Left lung (tissue), 10 donors: ENCODE measurements around the gene PEX26. TPM values are rescaled to one million over a fixed set of nuclear protein-coding genes. Genes with fewer than 3 reads are reported as not detected.

Experiments used
- ATAC-seq: fragments of 200-7000 bp; cut with Tn5 transposase; one replicate; pipeline ENCODE4 v1.9.1; 2020; ENCODE audit warnings: moderate library complexity
- DNase-seq, 4 donors: peaks; one replicate each; pipeline ENCODE4 v3.0.0-alpha.2; 2013 to 2020
- H3K27ac ChIP-seq, 2 donors: fragments of 200-600 bp; sonication (generic) in 1 of 2; one replicate each; pipeline versions ENCODE4 v1.5.0 to v1.8.0; 2020 to 2021
- H3K27me3 ChIP-seq, 2 donors: fragments of 200-600 bp; sonication (generic) in 1 of 2; one replicate each; pipeline versions ENCODE4 v1.5.0 to v1.8.0; 2020 to 2021
- H3K36me3 ChIP-seq, 2 donors: fragments of 200-600 bp; sonication (generic) in 1 of 2; one replicate each; pipeline versions ENCODE4 v1.5.0 to v1.8.0; 2020 to 2021
- H3K4me1 ChIP-seq, 2 donors: fragments of 200-600 bp; one replicate each; pipeline ENCODE4 v1.8.0; 2021
- H3K4me3 ChIP-seq, 2 donors: fragments of 200-600 bp; sonication (generic) in 1 of 2; one replicate each; pipeline versions ENCODE4 v1.5.0 to v1.8.0; 2020 to 2021; ENCODE audit warnings: mild to moderate bottlenecking in 1 of 2
- H3K9me3 ChIP-seq, 2 donors: fragments of 200-600 bp; sonication (generic) in 1 of 2; one replicate each; pipeline versions ENCODE4 v1.5.0 to v1.8.0; 2020 to 2021
- CTCF ChIP-seq, 2 donors: fragments of 200-600 bp; sonication (generic) in 1 of 2; IDR thresholded peaks; one replicate each; pipeline versions ENCODE4 v1.5.0 to v1.8.0; 2021; ENCODE audit warnings: antibody characterized with exemption in 2 of 2
- intact Hi-C, 2 donors: fragments of 100-400 bp; cut with DNase I; formaldehyde crosslinking; loops; one replicate each; pipeline versions ENCODE4 v1.11.2 to v1.14.2; 2022
- polyA plus RNA-seq, 6 donors: library from polyadenylated mRNA; unstranded; fragments of 120-200 nt; gene quantifications; one replicate each; pipeline ENCODE4 v1.2.1, GENCODE V29; 2013; ENCODE audit not compliant: insufficient read length in 6 of 6
- total RNA-seq, 2 donors: library from RNA; stranded (reverse); fragmentation: NEBNext Ultra II Directional; extraction: Animal tissue kit (Norgen Biotek cat#: 25700); gene quantifications; one replicate each; pipeline ENCODE4 v1.2.1, GENCODE V29; 2021
- donor health status: DM: no; HTN: yes; CAD: no.
- donor health status: DM: no; HTN: no; CAD: no.

The PEX26 gene
- total and polyA plus RNA-seq, 8 donors, result 21.8 to 39.4 (median 26.8) TPM

DNA sequence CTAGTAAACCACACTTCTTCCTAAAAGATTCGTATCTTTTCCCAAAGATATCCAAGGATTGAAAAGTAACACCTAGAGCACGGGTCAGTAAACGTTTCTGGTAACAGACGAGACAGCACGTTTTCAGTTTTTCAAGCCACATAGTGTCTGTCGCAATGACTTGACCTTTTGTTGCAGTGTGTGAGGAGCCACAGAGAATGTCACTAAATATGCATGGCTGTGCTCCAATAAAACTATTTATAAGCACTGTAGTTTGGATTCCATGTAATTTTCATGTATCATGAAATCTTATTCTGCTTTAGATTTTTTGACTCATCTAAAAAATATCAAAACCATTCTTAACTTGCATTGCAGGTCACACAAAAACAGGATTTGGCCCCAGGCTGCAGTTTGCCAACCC lies 35.1 kb upstream of the PEX26 start:
- intact Hi-C loops, result no loop called here
- TF ChIP-seq CTCF (IDR thresholded peaks at IDR 0.05), result no peak
- Histone ChIP-seq H3K4me3 (no peak overlapping the region), H3K27ac (no peak overlapping the region), H3K9me3 (no peaks in the 10 kb centered on the region), H3K4me1 (no peaks in the 10 kb centered on the region), H3K27me3 (no peaks in the 10 kb centered on the region), H3K36me3 (no peaks in the 10 kb centered on the region)
- no peak for ATAC-seq
- no peak for DNase-seq

GRCh38 chr22:18044548-18045271 lies 33.1 kb upstream of the PEX26 start:
- Histone ChIP-seq H3K27ac (no peak overlapping the region), H3K4me3 (no peak overlapping the region)

GRCh38 chr22:18045794-18046193 lies 32.0 kb upstream of the PEX26 start:
- TF ChIP-seq CTCF (IDR thresholded peaks at IDR 0.05), result no peak
- Histone ChIP-seq H3K27me3 (peaks cover 6 to 13% of the 10 kb centered on the region in 2 donors), H3K4me3 (no peak overlapping the region), H3K36me3 (no peaks in the 10 kb centered on the region), H3K4me1 (no peaks in the 10 kb centered on the region), H3K27ac (no peak overlapping the region), H3K9me3 (no peaks in the 10 kb centered on the region)
- ATAC-seq (no peak), DNase-seq (no peak)
- intact Hi-C loops, result no loop called here

More at GRCh38 chr22:18044548-18045271, 33.1 kb upstream of the PEX26 start:
- no peak for TF ChIP-seq CTCF (IDR thresholded peaks at IDR 0.05)
- Histone ChIP-seq H3K4me1 (no peaks in the 10 kb centered on the region), H3K36me3 (no peaks in the 10 kb centered on the region), H3K9me3 (no peaks in the 10 kb centered on the region), H3K27me3 (peaks cover 6 to 13% of the 10 kb centered on the region in 2 donors)
- ATAC-seq (peak; percentile 68), DNase-seq (peak in 2 of 4 donors; percentile 44 to 68)
- intact Hi-C loops, result no loop called here

DNA sequence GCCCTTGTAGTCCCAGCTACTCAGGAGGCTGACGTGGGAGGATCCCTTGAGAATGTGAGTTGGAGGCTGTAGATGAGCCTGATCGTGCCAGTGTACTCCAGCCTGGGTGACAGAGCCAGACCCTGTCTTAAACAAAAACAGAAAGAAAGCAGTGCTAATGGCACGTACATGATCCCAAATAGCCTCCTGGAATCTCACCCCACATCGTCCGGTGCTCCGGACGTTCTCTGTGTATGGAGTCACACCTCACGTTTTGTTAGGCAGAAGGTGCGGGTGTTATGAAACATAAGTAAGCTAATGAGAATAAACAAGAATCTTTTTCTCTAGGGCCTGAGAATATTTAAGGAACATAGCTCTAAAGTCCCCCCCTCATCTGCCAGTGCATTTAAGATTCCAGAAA lies 29.7 kb upstream of the PEX26 start:
- Histone ChIP-seq H3K27me3 (peaks cover 6 to 13% of the 10 kb centered on the region in 2 donors), H3K36me3 (no peaks in the 10 kb centered on the region), H3K4me1 (no peaks in the 10 kb centered on the region), H3K27ac (peak overlapping the region in 1 of 2 donors; percentile 19), H3K4me3 (no peak overlapping the region), H3K9me3 (no peaks in the 10 kb centered on the region)
- no peak for TF ChIP-seq CTCF (IDR thresholded peaks at IDR 0.05)
- ATAC-seq (no peak), DNase-seq (no peak)
- intact Hi-C loops, result no loop called here

DNA sequence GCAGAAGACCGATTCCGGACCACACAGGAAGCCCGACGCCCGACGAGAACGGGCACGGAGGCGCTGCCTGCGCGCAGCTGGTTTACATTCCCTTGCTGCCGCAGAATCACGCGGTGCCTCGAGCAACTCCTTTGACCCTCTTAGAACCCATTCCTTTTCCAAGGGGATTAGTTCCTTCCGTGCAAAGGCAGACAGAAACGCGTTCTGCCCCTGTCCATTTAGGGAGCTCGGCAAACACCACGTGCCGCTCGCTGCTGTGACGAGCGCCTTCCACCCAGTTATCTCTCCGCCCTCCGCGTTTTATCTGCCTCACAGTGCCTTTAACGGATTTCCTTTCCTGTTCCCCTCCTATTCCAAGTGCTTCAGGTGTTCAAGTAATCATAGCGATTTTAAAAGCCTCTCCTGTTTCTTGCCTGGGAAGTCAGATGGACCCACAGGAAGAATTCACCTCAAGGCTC lies 29.3 kb upstream of the PEX26 start:
- Histone ChIP-seq H3K36me3 (no peaks in the 10 kb centered on the region), H3K27ac (peak overlapping the region in 1 of 2 donors; percentile 39), H3K4me3 (no peak overlapping the region), H3K9me3 (no peaks in the 10 kb centered on the region), H3K27me3 (peaks cover 6 to 13% of the 10 kb centered on the region in 2 donors), H3K4me1 (no peaks in the 10 kb centered on the region)
- no peak for TF ChIP-seq CTCF (IDR thresholded peaks at IDR 0.05)
- peak in 3 of 4 donors; percentile 46 to 59 (median 55) for DNase-seq
- peak; percentile 68 for ATAC-seq
- intact Hi-C loops, result no loop called here
